Stimulated activated naive CD4-positive, alpha-beta T cell treated with Interleukin-2 at 50 U/mL for 16 hours (primary cell): ENCODE measurements around the gene RNF224.
A peak's percentile ranks its signal among the peaks of the same experiment; 100 is the strongest.

Source experiments
- DNase-seq: peaks from one replicate; lab custom pipeline; 2025; lab: John Stamatoyannopoulos, UW

RNF224 gene

DNA sequence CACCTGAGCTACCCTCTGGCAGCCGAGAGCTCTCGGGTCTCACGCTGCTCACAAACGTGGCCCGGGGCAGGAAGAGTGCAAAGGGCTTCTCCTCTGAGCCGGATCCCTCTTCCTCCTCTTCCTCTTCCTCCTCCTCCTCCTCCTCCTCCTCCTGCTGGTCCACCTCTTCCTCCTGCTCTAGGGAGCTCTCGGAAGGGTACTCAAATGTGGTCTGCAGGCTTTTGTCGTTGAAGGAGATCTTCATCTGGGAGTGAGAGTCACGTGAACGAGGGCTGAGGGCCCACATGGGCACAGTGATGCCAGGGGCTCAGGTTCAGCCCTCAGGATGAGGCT is 34.9 kb upstream of the RNF224 start:
- no peak for DNase-seq

- no peak for DNase-seq
These were observed 34.4 kb upstream of the RNF224 start for GRCh38 chr9:137192859-137193258.

DNA sequence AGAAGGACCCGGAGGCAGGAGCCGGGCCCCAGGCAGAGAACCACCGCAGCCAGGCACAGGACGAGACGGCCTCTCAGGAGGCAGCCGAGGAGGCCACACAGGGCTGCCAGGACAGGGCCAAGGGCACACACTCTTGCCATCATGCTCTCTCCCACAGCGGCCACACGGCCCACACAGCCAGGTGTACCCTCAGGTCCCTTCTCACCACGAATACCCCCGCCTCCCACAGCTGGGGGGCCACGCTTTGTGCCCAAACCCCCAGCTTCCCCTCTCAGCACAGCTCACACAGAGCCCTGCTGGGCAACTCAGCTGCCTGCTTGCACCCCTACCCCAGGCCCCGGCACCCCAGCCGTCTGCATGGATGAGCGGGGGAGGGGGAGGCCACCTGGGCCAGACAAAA is 33.5 kb upstream of the RNF224 start:
- DNase-seq, result no peak

DNA sequence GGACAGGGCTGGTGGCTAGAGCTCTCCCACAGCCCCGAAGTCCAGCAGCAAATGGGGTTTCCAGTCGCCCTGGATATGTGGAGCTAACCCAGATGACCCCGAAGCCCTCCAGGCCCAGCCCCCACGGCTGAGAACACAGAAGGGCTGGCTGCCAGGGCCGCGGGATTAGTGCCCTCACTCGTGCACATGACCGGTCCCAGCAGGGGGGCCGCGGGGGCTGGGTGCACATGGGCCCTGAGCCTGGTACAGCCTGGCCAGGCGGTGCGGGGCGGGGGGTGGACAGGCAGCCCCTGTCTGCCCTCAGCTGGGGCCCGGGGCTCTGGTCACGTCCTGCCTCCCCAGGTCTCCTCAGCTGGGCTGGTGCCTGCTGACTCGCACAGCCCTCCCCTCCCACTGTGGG is 32.9 kb upstream of the RNF224 start:
- no peak for DNase-seq

DNA sequence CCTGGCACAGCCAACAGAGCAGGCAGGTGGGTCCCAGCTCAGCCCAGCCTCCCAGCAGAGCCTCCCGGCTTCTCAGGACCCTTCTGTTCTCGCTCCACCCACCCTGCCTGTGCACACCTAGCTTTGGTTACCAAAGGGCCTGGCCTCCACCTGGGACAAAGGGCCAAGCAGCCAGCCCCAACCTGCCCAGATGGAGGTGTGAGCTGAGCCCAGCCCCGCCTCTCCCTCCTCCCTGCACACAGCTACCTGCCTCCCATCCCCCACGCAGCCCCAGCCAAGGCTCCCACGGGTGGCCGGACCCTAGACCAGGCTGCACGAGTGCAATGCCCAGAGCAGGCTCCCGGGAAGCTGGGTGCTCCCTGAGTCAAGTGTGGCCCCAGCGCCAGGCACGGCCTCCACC is 32.4 kb upstream of the RNF224 start:
- no peak for DNase-seq

DNA sequence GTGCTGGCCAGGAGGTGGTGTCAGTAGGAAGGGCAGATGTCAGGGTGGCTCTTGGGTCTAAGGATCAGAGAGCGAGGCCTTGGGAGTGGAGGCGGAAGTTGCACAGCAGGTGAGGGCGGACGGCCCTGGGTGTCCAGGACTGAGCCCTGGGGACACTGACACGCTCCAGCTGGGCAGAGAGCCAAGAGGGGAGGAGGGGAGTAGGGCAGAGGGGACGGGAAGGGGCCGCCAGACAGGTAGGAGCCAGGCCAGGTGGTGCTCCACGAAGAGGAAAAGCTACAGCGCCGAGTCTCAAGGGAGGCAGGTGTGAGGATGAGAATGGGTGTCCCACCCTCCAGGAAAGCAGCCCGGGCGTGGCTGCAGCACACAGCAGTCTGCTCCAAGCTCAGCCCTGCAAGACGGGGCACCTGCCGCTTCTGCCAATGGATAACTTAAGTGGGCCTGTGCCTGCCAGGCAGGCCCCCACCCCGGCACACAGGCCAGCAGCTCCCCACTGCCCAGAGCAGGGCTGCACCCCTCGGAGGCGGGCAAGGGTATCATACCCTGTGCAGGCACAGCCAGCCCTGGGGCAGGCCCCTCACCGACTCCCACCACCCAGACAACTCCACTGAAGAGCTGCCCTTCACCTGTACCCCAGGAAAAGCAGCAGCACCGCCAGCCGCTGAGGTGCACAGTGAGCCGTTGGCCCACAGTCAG is 31.6 kb upstream of the RNF224 start:
- no peak for DNase-seq

GRCh38 chr9:137198051-137198901 is 29.0 kb upstream of the RNF224 start:
- no peak for DNase-seq

DNA sequence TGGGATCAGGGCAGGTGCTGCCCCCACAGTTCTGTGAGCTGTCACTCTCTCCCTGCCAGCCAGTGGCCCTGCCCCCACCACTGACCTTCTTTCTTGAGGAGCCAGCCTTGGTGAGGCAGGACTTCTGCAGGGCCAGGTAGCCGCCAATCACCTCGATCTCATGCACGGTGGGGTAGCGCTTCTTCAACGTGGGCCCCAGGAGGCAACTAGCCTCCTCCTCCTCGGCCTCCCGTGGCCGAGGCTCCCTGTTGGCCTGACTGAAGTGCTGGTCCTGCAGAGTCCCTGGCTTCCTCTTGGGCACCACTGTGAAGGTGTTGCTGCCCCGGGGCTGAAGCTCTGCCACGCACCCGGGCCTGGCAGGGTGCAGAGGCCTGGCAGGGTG is 28.4 kb upstream of the RNF224 start:
- DNase-seq, result no peak

- no peak for DNase-seq
These were observed 27.7 kb upstream of the RNF224 start for GRCh38 chr9:137199411-137200121.

DNA sequence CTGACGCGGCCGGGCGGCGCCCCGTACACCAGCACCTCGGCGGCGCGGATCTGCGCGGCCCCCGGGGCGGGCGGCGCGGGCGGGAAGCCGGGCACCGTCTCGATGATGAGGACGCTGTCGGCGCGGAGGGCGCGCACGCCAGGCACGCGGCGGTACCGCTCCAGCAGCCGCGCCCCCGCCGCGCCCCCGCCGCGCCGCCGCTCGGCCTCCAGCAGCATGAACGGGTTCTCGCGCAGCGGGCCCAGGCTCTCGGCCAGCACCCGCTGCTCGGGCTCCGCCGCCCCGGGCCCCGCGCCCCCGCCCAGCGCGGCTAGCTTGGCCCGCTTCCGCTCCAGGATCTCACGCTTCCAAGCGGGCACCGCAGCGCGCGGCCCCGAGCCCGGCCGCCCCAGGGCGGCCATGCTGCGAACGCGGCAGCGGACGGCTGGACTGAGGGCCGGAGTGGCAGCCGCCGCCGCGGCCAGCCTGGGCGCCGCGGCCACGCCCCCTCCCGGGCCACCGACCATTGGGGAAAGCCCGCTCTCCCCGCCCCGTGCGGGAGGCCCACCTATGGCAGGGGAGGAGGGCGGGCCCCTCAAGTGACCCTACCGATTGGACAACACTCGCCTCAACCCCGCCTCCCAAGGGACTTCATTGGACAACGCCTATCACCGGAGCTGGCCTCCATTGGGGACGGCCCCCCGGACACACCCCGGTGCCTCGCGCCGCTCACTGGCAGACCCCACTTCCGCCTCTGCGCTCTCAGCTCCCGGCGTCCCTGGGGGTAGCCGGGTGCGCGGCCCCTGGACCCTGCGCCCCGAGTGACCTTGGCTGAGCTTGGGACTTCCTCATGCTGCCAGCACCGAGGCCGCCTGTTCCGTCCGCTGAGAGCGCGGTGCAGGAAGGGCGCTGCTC is 26.7 kb upstream of the RNF224 start, which contains the start of gene TPRN:
Gene TPRN, minus strand, starts transcription at position 431 of the 894 bp plus-strand sequence. Its CDS starts 30 bp downstream, at position 401.
- peak; percentile 99 for DNase-seq

- no peak for DNase-seq
These were observed 26.0 kb upstream of the RNF224 start for GRCh38 chr9:137201205-137201868.

DNA sequence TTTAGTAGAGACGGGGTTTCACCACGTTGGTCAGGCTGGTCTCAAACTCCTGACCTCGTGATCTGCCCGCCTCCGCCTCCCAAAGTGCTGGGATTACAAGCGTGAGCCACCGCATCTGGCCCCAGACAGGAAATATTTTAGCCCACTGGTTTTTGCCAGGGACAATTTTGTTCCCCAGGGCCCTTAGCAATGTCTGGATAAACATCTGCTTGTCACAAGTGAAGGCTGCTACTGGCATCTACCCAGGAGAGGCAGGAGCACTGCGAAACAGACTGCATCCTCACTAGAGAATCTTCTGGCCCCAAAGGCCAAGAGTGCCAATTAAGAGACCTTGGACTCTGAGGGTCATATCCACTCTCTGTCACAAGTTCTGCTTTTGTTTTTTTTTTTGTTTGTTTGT is 24.3 kb upstream of the RNF224 start:
- no peak for DNase-seq

DNA sequence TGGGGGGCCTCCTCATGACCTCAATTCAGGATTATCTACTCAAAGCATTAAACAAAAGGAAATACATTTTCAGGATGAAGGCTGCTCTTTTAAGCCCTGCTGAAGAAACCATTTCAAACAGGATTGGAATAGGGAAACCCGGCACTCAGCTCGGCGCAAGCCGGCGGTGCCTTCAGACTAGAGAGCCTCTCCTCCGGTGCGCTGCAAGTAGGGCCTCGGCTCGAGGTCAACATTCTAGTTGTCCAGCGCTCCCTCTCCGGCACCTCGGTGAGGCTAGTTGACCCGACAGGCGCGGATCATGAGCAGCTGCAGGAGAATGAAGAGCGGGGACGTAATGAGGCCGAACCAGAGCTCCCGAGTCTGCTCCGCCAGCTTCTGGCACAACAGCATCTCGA is 22.6 kb upstream of the RNF224 start:
- DNase-seq, result no peak

DNA sequence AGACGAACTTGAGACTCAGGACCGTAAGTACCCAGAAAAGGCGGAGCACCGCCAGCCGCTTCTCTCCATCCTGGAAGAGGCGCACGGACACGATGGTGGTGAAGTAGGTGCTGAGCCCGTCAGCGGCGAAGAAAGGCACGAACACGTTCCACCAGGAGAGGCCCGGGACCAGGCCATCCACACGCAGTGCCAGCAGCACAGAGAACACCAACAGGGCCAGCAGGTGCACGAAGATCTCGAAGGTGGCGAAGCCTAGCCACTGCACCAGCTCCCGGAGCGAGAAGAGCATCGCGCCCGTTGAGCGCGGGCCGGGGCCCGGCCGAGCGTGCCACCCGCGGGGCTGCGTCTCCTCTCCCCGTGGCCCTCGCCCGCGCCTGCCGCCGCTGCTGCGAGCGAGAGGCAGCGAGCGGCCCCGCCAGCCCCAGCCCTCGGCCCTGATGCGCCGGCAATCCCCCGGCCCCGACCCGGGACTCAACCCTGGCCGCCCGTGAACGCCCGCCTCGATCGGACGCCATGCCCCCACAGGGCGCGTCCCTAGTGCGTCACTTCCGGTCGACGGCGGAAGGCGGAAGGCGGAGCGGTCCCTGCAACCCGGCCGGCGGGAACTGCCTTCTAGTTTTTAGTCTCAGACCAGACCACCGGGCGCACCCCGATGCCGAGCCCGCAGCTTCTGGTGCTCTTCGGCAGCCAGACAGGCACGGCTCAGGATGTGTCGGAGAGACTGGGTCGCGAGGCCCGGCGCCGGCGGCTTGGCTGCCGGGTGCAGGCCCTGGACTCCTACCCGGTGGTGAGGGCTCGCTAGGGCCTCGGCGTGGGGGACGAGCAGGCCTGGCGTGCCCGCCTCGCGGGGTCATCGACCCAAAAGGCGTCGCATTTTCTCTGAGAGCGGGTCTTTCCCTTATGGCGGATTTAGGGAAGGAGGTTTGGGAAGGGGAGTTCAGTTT is 21.9 kb upstream of the RNF224 start, which contains the start of the genes NDOR1 and TMEM203:
Gene NDOR1, plus strand, starts transcription at position 575 of the 944 bp plus-strand sequence. Its CDS starts 78 bp downstream, at position 653.
Gene TMEM203, minus strand, starts transcription at position 523 of the 944 bp plus-strand sequence. Its CDS starts 234 bp downstream, at position 289.
- DNase-seq, result peak; percentile 92

DNA sequence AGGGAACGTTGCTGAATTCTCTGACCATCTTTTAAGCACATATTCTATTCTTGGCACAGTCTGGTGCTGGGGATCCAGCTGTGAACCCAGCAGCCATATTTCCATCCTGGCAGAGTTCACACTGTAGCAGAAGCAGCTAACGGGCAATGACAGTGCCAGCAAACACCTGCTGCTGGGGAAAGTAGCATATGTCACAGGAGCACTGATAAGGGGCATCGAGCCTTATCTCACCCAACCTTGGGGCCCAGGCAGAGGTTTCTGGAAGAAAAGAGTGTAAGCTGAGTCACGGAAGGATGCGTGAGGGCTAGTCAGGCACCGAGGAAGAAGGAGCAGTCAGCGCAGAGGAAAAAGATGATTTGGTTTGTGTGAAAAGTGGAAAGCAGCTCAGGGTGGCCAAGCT is 20.7 kb upstream of the RNF224 start:
- DNase-seq, result no peak

- no peak for DNase-seq
These were observed 15.8 kb upstream of the RNF224 start for GRCh38 chr9:137211532-137211931.

DNA sequence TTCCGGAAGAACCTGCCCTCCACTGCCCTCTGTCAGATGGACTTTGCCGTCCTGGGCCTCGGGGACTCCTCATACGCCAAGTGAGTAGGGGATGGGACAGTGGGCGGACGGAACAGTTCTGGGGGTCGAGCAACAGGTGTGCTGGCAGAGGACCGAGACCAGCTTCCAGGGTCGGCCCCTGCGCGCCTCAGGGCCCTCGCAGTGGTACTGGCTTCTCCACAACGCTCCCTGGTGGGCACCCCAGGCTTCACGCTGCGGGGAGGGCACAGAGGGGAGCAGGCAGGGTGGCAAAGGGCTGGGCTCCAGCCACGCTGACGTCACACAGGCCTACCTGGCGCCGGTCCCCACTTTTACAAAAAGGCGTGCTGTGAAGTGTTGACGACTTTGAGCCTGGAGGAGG is 14.8 kb upstream of the RNF224 start:
- no peak for DNase-seq

- DNase-seq, result no peak
These were observed 13.9 kb upstream of the RNF224 start for GRCh38 chr9:137213160-137214060.

DNA sequence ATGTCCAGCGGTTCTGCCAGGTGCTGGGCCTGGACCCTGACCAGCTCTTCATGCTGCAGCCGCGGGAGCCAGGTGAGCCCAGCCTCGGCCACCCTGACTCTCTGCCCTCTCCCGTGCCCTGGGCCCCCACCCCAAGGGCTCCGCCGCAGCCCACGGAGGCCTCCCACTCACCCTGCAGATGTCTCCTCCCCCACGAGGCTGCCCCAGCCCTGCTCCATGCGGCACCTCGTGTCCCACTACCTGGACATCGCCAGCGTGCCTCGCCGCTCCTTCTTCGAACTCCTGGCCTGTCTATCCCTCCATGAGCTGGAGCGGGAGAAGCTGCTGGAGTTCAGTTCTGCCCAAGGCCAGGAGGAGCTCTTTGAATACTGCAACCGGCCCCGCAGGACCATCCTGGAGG is 12.7 kb upstream of the RNF224 start:
- DNase-seq, result no peak
